GM21825 (cell line): ENCODE results near the gene DMRTB1.

Experiments used
- ATAC-seq: cut with Tn5 transposase; IDR thresholded peaks from one replicate; pipeline ENCODE4 v1.9.1; 2021; ENCODE audit warnings: mild to moderate bottlenecking, moderate library complexity; ENCODE audit not compliant: unreplicated experiment

Gene DMRTB1

GRCh38 chr1:53507116-53507820 lies 48.1 kb downstream of the DMRTB1 start:
- ATAC-seq: no peak

DNA sequence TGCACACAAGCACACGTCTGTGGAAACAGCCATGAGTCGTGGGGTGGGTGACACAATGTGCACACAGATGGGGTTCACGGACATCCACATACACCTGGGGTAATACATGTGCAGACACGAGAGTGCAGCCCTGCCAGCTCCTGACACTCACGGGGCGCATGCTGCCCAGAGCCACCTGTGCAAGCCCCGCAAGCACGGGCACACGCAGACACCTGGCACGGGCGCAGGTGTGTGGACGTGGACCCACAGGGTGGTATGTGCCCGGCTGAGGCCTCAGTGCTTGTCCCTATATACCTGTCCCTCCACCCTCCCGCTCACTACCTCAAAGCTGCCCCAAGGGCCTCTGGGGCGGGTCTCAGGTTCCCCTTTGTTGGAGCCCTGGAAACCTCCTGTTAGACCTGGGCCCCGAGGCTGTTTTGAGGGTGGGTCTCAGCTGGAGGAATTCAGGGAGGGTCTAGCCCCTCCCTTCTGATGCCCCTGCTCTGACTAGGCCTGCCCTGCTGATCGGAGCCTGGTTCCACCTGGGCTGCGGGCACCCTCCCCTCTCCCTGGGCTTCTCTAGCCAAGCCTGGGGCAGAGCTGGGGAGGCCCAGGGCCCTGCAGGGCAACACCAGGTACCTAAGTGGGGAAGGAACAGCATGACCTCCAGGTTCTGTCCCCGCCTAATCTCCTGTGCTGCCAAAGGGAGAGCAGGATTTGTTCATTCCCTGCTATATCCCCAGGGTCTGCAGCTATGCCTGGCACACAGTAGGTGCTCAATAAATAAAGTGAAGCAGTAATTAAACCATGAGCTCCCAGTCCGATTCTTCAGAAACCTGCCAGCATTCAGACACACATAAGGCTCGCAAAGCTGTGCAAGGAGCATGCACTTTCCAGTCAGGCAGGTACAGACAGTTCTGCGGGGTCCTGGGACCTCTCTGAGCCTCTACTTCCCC lies 49.1 kb downstream of the DMRTB1 start:
- ATAC-seq: no peak

DNA sequence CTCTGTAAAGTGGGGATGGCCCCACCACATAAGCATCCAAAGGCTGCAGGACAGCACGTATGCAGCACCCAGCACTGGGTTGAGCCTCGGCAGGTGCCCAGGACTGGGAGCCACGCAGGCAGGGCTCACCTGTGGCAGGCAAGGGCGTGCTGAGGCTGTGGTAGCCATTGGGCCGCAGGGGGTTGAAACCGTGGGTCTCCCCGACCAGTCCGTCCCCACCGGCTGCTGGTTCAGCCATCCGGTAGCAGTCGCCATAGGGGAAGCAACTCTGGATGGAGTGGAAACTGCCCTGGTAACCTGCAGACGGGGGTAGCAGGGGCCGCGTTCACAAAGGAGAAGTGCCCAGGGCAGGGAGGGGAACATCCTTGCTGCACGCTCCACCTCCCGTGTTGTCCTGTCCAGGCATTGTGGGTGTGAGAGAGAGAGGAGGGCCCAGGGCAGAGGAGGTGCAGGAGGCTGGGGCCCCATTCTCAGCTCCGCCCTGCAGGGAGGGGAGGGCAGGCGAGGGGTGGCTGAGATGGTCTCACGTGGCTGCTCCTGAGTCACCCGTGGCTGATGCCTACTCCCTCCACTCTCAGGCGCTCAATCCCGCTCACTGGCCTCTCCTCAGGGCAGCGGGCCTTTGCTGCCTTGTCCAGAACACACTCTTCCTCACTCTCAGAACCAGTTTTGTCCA lies 49.9 kb downstream of the DMRTB1 start:
- ATAC-seq: no peak

GRCh38 chr1:53509775-53510174 lies 50.6 kb downstream of the DMRTB1 start:
- ATAC-seq: no peak

DNA sequence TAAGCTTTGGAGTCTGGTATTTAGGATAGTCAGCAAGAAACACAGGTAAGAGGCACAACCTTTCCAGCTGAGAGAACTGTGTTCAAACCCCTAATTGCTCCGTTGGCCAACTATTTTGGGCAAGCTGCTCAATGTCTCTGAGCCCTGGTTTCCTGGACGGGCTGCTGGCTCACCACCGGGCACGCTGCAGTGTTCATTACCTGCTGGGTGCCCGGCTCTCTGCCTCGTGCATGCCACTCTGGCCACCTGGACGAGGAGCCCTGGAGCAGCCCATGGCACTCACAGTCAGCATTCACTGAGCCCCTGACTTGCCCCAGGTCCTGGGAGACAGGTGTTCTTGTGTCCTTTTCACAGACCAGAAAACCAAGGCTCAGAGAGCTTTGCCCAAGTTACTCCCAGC lies 51.0 kb downstream of the DMRTB1 start:
- ATAC-seq: no peak

- no peak for ATAC-seq
These were observed 52.2 kb downstream of the DMRTB1 start for GRCh38 chr1:53511323-53511932.

- ATAC-seq: no peak
These were observed 53.0 kb downstream of the DMRTB1 start for GRCh38 chr1:53511933-53512806.

DNA sequence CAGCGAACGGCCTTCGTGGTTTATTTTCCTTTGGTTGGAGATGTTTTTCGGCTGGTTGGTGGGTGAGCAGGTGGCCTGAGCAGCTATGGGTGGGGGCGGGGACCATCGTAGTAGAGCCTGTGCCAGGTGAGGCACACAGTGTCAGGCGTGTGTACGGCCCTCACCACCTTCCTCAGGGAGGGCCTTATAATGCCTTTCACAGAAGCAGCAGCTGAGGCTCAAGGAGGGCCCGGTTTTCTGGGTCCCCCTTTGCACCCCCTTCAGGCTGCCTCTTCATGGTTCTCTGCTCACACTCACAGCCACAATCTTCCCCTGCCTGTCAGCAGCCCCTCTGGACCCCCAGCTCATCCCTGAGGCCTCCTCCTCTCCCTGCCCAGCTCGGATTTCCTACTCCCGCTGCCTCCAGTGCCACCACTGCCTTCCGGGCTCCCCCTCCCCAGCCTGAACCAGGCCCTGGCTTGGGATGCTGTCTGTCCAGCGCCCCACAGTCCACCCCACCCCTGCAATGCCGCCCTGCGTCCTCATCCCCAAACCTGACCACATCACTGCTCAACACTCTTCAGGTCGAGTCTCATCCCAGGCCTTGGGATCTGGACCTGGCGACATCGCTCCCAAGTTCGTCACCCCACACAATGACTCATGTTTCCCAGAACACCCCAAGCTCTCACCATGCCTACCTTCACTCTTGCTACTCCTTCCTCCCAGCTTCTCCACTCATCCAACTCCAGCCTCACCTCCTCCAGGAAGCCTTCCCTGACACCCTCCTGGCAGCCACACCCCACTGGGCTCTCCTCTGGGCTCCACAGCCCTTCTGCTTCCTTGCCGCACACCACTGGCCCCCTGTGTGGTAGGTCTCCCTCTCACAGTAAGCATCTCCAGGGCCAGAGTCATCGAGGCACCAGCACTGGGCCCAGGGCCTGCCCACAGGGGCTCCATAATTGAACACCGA lies 53.9 kb downstream of the DMRTB1 start:
- no peak for ATAC-seq

DNA sequence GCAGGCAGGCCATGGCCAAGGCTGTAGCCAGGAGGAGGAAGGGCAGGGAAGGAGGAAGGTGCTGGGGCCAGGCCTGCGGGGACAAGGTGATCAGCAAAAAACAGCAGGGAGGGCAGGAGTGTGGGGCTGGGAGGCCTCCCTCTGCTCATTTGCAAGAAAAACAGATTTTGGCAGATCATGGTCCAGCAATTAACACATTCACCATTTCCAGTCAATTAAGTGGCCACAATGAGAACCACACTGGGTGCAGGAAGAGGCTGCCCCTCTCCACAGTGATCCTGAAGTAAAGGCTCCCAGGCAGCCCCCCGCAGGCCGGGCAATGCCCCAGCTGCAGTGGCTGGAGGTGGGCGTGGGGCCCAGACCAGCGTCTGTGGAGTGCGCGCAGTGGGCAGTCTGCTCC lies 54.6 kb downstream of the DMRTB1 start:
- ATAC-seq: no peak

GRCh38 chr1:53514436-53514835 lies 55.2 kb downstream of the DMRTB1 start:
- no peak for ATAC-seq

DNA sequence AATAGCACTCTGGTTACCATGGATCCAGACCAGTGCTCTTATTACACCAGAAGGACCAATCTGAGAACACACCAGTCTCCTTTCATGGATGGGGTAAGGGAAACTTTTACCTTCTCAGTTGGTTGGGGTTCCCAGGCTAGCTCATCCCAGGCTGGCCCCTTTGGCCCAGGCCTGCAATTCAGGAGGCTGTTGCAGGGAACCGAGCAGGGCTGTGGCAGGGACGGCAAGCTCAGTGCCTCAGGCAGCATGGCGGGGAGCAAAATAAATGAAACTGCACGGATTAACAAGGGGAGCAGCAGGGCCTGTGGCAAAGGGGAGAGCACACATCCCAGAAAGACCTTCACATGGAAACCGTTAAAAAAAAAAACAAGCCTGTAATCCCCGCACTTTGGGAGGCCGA lies 57.0 kb downstream of the DMRTB1 start:
- no peak for ATAC-seq
